Measurements from ENCODE around the gene IRF2BPL. TPM values are rescaled to one million over a fixed set of nuclear protein-coding genes. Genes with fewer than 3 reads are reported as not detected.

IRF2BPL gene
- total RNA-seq: 10 to 100 TPM in 3 of 4 donors, 1 to 10 TPM in 1; 9.7 to 26.3 (median 21.7) TPM
- 1 to 10 TPM; 3.8 to 9.5 (median 4.4) TPM for polyA plus RNA-seq
- long read RNA-seq, donor 1, full-length matches to known transcripts: 10 of 10 reads
- long read RNA-seq, donor 1, partial matches to known transcripts: 0 of 10 reads
- long read RNA-seq, donor 1, other reads (novel, unspliced or antisense): 0 of 10 reads
- long read RNA-seq, donor 2, full-length matches to known transcripts: 10 of 10 reads
- long read RNA-seq, donor 2, partial matches to known transcripts: 0 of 10 reads
- long read RNA-seq, donor 2, other reads (novel, unspliced or antisense): 0 of 10 reads

- intact Hi-C loops (cut with DNase I): loop anchor here in 1 of 2 donors (5.0 to 10.0 kb wide), 3 partner anchors 39 to 114 kb away; no protein-coding TSS in a partner anchor
- WGBS, 3 donors: 0% methylated on average over 56 to 84 of the region's 84 CpGs
- H3K36me3 ChIP-seq (ENCODE audit: insufficient read depth in 1 of 2, low read depth in 1 of 2): peaks cover 0 to 20% of the 10 kb centered on the region in 2 donors
- peak within 1 kb of the TSS; percentile 100 for H3K27ac ChIP-seq
- ATAC-seq (peak; percentile 67 to 77 (median 70)), DNase-seq (peak; percentile 99)
- no peak for TF ChIP-seq CTCF (IDR thresholded peaks at IDR 0.05)
- peak within 1 kb of the TSS; percentile 91 for H3K4me3 ChIP-seq
- no peaks in the 10 kb centered on the region for H3K9me3 ChIP-seq
- H3K27me3 ChIP-seq (ENCODE audit: insufficient read depth in 3 of 3, low read length in 2 of 3): no peaks in the 10 kb centered on the region
- H3K4me1 ChIP-seq: peaks cover 57% of the 10 kb centered on the region
Measured at GRCh38 chr14:77028384-77029231, at the start of gene IRF2BPL. IRF2BPL (minus strand) TSS chr14:77028708; CDS start chr14:77027792, 916 bp downstream.

GRCh38 chr14:77077040-77077439 is 48.5 kb upstream of the IRF2BPL start:
- no peak for TF ChIP-seq CTCF (IDR thresholded peaks at IDR 0.05)
- ATAC-seq (peak in 3 of 4 donors; percentile 17 to 35 (median 21)), DNase-seq (no peak)
- intact Hi-C loops (cut with DNase I): no loop called here
- WGBS, 3 donors: 88 to 96% (median 94%) methylated on average over 3 of the region's 3 CpGs
- no peaks in the 10 kb centered on the region for H3K36me3 ChIP-seq (ENCODE audit: insufficient read depth in 1 of 2, low read depth in 1 of 2)
- H3K4me3 ChIP-seq: no peak overlapping the region
- peaks cover 11% of the 10 kb centered on the region for H3K9me3 ChIP-seq
- H3K4me1 ChIP-seq: peaks cover 13% of the 10 kb centered on the region
- H3K27me3 ChIP-seq (ENCODE audit: insufficient read depth in 3 of 3, low read length in 2 of 3): no peaks in the 10 kb centered on the region
- peak overlapping the region; percentile 62 for H3K27ac ChIP-seq

- H3K36me3 ChIP-seq (ENCODE audit: insufficient read depth in 1 of 2, low read depth in 1 of 2): no peaks in the 10 kb centered on the region
- DNase-seq (peak; percentile 81 to 91), ATAC-seq (peak; percentile 55 to 89 (median 84))
- peak overlapping the region; percentile 31 for H3K4me3 ChIP-seq
- H3K9me3 ChIP-seq: peaks cover 11% of the 10 kb centered on the region
- 17 to 30% (median 20%) methylated on average over 10 of the region's 10 CpGs for WGBS, 3 donors
- intact Hi-C loops (cut with DNase I): no loop called here
- no peak for TF ChIP-seq CTCF (IDR thresholded peaks at IDR 0.05)
- peak overlapping the region; percentile 62 for H3K27ac ChIP-seq
- H3K4me1 ChIP-seq: peaks cover 13% of the 10 kb centered on the region
- no peaks in the 10 kb centered on the region for H3K27me3 ChIP-seq (ENCODE audit: insufficient read depth in 3 of 3, low read length in 2 of 3)
Measured at GRCh38 chr14:77076113-77076631, 47.7 kb upstream of the IRF2BPL start.

GRCh38 chr14:77074969-77075368 is 46.5 kb upstream of the IRF2BPL start:
- Histone ChIP-seq H3K4me3 (no peak overlapping the region), H3K27me3 (ENCODE audit: insufficient read depth in 3 of 3, low read length in 2 of 3) (no peaks in the 10 kb centered on the region), H3K4me1 (peaks cover 21% of the 10 kb centered on the region), H3K27ac (peak overlapping the region; percentile 62), H3K9me3 (peaks cover 5% of the 10 kb centered on the region), H3K36me3 (ENCODE audit: insufficient read depth in 1 of 2, low read depth in 1 of 2) (no peaks in the 10 kb centered on the region)
- intact Hi-C loops (cut with DNase I): no loop called here
- no peak for DNase-seq
- ATAC-seq: no peak
- TF ChIP-seq CTCF (IDR thresholded peaks at IDR 0.05): no peak
